Endothelial cell of umbilical vein (primary cell): ENCODE results near the gene TNRC6B. TPM values are rescaled to one million over a fixed set of nuclear protein-coding genes. Genes with fewer than 3 reads are reported as not detected.

Experiments
- BruUV-seq: library from RNA; stranded (reverse); fragments of 400-500 nt; replicated peaks from 2 replicates; lab custom pipeline; 2021; lab: Mats Ljungman, UMichigan
- CTCF ChIA-PET: fragments of 300-600, 350-600 bp; sonication (Branson Sonifier 250); formaldehyde crosslinking; loops from one replicate; lab custom pipeline; 2021; ENCODE audit warnings: antibody characterized with exemption, inconsistent platforms; lab: Charles Lee
- POLR2A ChIA-PET: fragments of 300-600, 350-600 bp; sonication (Branson Sonifier 250); formaldehyde crosslinking; loops from one replicate; lab custom pipeline; 2021; ENCODE audit warnings: antibody characterized with exemption, inconsistent platforms; lab: Charles Lee
- DNase-seq: peaks from one replicate; pipeline ENCODE4 v3.0.0-alpha.2; 2011; ENCODE audit warnings: low read depth, low spot score
- FAIRE-seq: peaks from 2 replicates; lab custom pipeline; 2011; peaks lifted over from hg19 to GRCh38; lab: Jason Lieb, UNC
- H2AFZ ChIP-seq: 2 replicates; pipeline ENCODE4 v1.6.0; 2012; ENCODE audit warnings: low read depth, low read length, control low read depth, inconsistent platforms
- H3K27ac ChIP-seq: 2 replicates; pipeline ENCODE4 v1.5.1; 2011; ENCODE audit warnings: low read depth, mild to moderate bottlenecking, control low read depth, low read length, moderate library complexity; ENCODE audit not compliant: insufficient read depth
- H3K27me3 ChIP-seq, 2 experiments: 2 replicates each; pipeline versions ENCODE4 v1.6.0 to v1.6.1; 2011; ENCODE audit warnings: low read length in 2 of 2, mixed read lengths in 1 of 2; ENCODE audit not compliant: control insufficient read depth in 2 of 2, insufficient read depth in 2 of 2
- H3K36me3 ChIP-seq, 2 experiments: 2 replicates in 1 of 2; 3 replicates in 1 of 2; pipeline ENCODE4 v1.5.1; 2011; ENCODE audit warnings: low read length in 2 of 2, mild to moderate bottlenecking in 1 of 2, moderate library complexity in 1 of 2; ENCODE audit not compliant: control insufficient read depth in 2 of 2, insufficient read depth in 2 of 2; ENCODE audit errors: extremely low read depth in 1 of 2
- H3K4me1 ChIP-seq: 3 replicates; pipeline ENCODE4 v1.5.1; 2011; ENCODE audit warnings: mild to moderate bottlenecking, low read length; ENCODE audit not compliant: control insufficient read depth, insufficient read depth; ENCODE audit errors: extremely low read depth
- H3K4me2 ChIP-seq: 2 replicates; pipeline ENCODE4 v1.6.1; 2011; ENCODE audit warnings: low read length, control low read depth, mixed read lengths; ENCODE audit not compliant: insufficient read depth
- H3K4me3 ChIP-seq, 3 experiments: fragments of 200-600 bp in 1 of 3; sonication (generic), shearing (Covaris generic) in 1 of 3; replicated peaks in 1 of 3; 2 replicates each; pipeline ENCODE4 v1.5.1; 2011 to 2016; ENCODE audit warnings: control low read depth in 3 of 3, low read length in 3 of 3, mild to moderate bottlenecking in 2 of 3, inconsistent platforms in 1 of 3, low read depth in 1 of 3, moderate library complexity in 1 of 3; ENCODE audit not compliant: insufficient read depth in 1 of 3
- H3K79me2 ChIP-seq: 2 replicates; pipeline ENCODE4 v1.6.0; 2012; ENCODE audit warnings: low read length, inconsistent platforms; ENCODE audit not compliant: control insufficient read depth, insufficient read depth
- H3K9ac ChIP-seq: replicated peaks from 2 replicates; pipeline ENCODE3; 2011; ENCODE audit warnings: low read length, control low read depth; ENCODE audit not compliant: insufficient read depth; ENCODE audit errors: extremely low read depth
- H3K9me1 ChIP-seq: replicated peaks from 3 replicates; pipeline ENCODE4 v1.6.0; 2011; ENCODE audit warnings: mild to moderate bottlenecking, low read length; ENCODE audit not compliant: control insufficient read depth, insufficient read depth; ENCODE audit errors: extremely low read depth
- H3K9me3 ChIP-seq: replicated peaks from 2 replicates; pipeline ENCODE4 v1.5.1; 2012; ENCODE audit warnings: low read length, inconsistent platforms; ENCODE audit not compliant: control insufficient read depth, insufficient read depth
- H4K20me1 ChIP-seq: replicated peaks from 2 replicates; pipeline ENCODE3; 2011; ENCODE audit warnings: mild to moderate bottlenecking, low read length; ENCODE audit not compliant: control insufficient read depth, insufficient read depth; ENCODE audit errors: extremely low read depth
- CTCF ChIP-seq, 2 donors: IDR thresholded peaks; 1 replicate in 1 of 2; 2 replicates in 1 of 2; pipeline ENCODE4 v1.5.1; 2011; ENCODE audit warnings: low read length in 2 of 2, mild to moderate bottlenecking in 2 of 2, moderate library complexity in 2 of 2, control low read depth in 1 of 2, inconsistent platforms in 1 of 2, low read depth in 1 of 2; ENCODE audit not compliant: insufficient read depth in 1 of 2; ENCODE audit errors: extremely low read depth in 1 of 2
- EZH2 ChIP-seq: IDR thresholded peaks from 2 replicates; pipeline ENCODE4 v1.6.1; 2012; ENCODE audit warnings: borderline replicate concordance, low read depth, mild to moderate bottlenecking, moderate library complexity, low read length, inconsistent platforms; ENCODE audit not compliant: severe bottlenecking
- FOS ChIP-seq: IDR thresholded peaks from 2 replicates; pipeline ENCODE4 v1.6.1; 2011; ENCODE audit warnings: mild to moderate bottlenecking, low read length, moderate library complexity, borderline replicate concordance; ENCODE audit not compliant: insufficient read depth
- GATA2 ChIP-seq: IDR thresholded peaks from 2 replicates; pipeline ENCODE4 v1.7.0; 2011; ENCODE audit warnings: low read depth, mild to moderate bottlenecking, moderate library complexity, mixed read lengths, low read length; ENCODE audit not compliant: insufficient read length, insufficient read depth
- JUN ChIP-seq: IDR thresholded peaks from 2 replicates; pipeline ENCODE4 v1.6.1; 2011; ENCODE audit warnings: borderline replicate concordance, low read depth; ENCODE audit not compliant: insufficient read length, insufficient read depth
- MAX ChIP-seq: IDR thresholded peaks from 2 replicates; pipeline ENCODE4 v1.6.1; 2011; ENCODE audit not compliant: insufficient read depth, insufficient read length
- MYC ChIP-seq: IDR thresholded peaks from one replicate; pipeline ENCODE4 v1.6.1; 2011; ENCODE audit warnings: mild to moderate bottlenecking, low read depth, low read length
- POLR2A ChIP-seq: IDR thresholded peaks from 2 replicates; pipeline ENCODE4 v1.6.1; 2012; ENCODE audit warnings: low read depth, mild to moderate bottlenecking, control low read depth, low read length
- POLR2AphosphoS5 ChIP-seq: IDR thresholded peaks from 2 replicates; pipeline ENCODE4 v1.6.1; 2012; ENCODE audit warnings: low read depth, mild to moderate bottlenecking, control low read depth, low read length, moderate library complexity; ENCODE audit not compliant: insufficient read depth
- dilution Hi-C: fragments of 300-500 bp; cut with MboI; formaldehyde crosslinking; loops from one replicate; pipeline ENCODE4 v1.15.0; 2019; ENCODE audit warnings: low sequenced_read_pairs; ENCODE audit not compliant: extremely low pct_ligation_motif_present
- intact Hi-C: fragments of 100-400 bp; cut with micrococcal nuclease; formaldehyde crosslinking; loops from one replicate; pipeline ENCODE4 v1.10.0; 2022
- polyA plus RNA-seq, 4 experiments: library from polyadenylated mRNA; depleted of rRNA in 3 of 4; stranded (reverse) in 3 of 4; unstranded in 1 of 4; fragments of >200 nt; gene quantifications; 2 replicates each; pipeline versions ENCODE4 v1.2.1 to v1.2.3, GENCODE V29; 2011 to 2012; ENCODE audit warnings: missing spikeins in 1 of 4
- total RNA-seq: library from RNA; stranded (reverse); gene quantifications from 2 replicates; pipeline ENCODE4 v1.2.3, GENCODE V29; 2021

Gene TNRC6B
- total and polyA plus RNA-seq, 2 donors (not counting 3 experiments of a cell fraction or from before 2014, with no cell fraction given): 10.6 to 37.2 TPM

GRCh38 chr22:40270031-40270430 is 92.3 kb downstream of the TNRC6B start:
- FAIRE-seq: no peak
- no peak for DNase-seq
- H4K20me1 ChIP-seq: no peaks in the 10 kb centered on the region
- no peak overlapping the region for H3K9ac ChIP-seq
- H3K27me3 ChIP-seq: no peaks in the 10 kb centered on the region
- H3K9me3 ChIP-seq: no peaks in the 10 kb centered on the region
- intact Hi-C loops: loop anchor here (10.0 kb wide), 1 partner anchor 225 kb away; no protein-coding TSS in a partner anchor
- no peaks in the 10 kb centered on the region for H3K79me2 ChIP-seq
- peaks cover 30% of the 10 kb centered on the region for H3K4me1 ChIP-seq
- H3K4me3 ChIP-seq: no peak overlapping the region
- H3K36me3 ChIP-seq: peaks cover 4% of the 10 kb centered on the region in 2 experiments
- ChIA-PET POLR2A (no interaction called here), CTCF (no interaction called here)
- H3K4me2 ChIP-seq: no peak overlapping the region
- no peak for TF ChIP-seq POLR2A
- TF ChIP-seq CTCF (IDR thresholded peaks at IDR 0.05; ENCODE audit: extremely low read depth in 1 of 2, insufficient read depth in 1 of 2, low read depth in 1 of 2, low read length in 2 of 2): no peak
- no peak for TF ChIP-seq GATA2
- no peak for TF ChIP-seq POLR2AphosphoS5
- TF ChIP-seq MYC: no peak
- TF ChIP-seq FOS: no peak
- TF ChIP-seq EZH2: no peak
- no peak for TF ChIP-seq MAX
- TF ChIP-seq JUN: no peak
- dilution Hi-C loops: no loop called here
- no peak overlapping the region for H2AFZ ChIP-seq
- H3K9me1 ChIP-seq: no peaks in the 10 kb centered on the region
- no peak overlapping the region for H3K27ac ChIP-seq
- BruUV-seq: no TSS peak
